Fibroblast of mammary gland (primary cell): Measurements from ENCODE around the gene SP4.

Source experiments
- DNase-seq: peaks from one replicate; pipeline ENCODE4 v3.0.0-alpha.2; 2010; ENCODE audit warnings: low read depth
- H3K4me3 ChIP-seq: 2 replicates; pipeline ENCODE4 v1.5.1; 2011; ENCODE audit warnings: low read depth, mild to moderate bottlenecking, low read length, moderate library complexity; ENCODE audit not compliant: control insufficient read depth
- TF ChIP-seq, protein P1 (sequence below): conservative IDR thresholded peaks from 2 replicates; pipeline ENCODE4 v1.5.1; 2011; ENCODE audit warnings: low read depth, low read length, inconsistent platforms; ENCODE audit not compliant: control insufficient read depth, insufficient read depth

SP4 gene

DNA sequence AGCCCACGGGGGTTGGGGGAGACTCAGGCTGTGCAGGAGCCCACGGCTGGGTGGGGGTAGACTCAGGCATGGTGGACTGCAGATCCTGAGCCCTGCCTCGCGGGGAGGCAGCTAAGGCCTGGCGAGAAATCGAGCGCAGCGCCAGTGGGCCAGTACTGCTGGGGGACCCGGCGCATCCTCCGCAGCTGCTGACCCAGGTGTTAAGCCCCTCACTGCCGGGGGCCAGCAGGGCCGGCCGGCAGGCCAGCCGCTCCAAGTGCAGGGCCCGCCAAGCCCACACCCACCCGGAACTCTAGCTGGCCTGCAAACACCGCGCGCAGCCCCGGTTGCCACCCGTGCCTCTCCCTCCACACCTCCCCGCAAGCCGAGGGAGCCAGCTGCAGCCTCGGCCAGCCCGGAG lies 33.4 kb downstream of the SP4 start:
- no peak for DNase-seq
- TF ChIP-seq, protein P1, sequence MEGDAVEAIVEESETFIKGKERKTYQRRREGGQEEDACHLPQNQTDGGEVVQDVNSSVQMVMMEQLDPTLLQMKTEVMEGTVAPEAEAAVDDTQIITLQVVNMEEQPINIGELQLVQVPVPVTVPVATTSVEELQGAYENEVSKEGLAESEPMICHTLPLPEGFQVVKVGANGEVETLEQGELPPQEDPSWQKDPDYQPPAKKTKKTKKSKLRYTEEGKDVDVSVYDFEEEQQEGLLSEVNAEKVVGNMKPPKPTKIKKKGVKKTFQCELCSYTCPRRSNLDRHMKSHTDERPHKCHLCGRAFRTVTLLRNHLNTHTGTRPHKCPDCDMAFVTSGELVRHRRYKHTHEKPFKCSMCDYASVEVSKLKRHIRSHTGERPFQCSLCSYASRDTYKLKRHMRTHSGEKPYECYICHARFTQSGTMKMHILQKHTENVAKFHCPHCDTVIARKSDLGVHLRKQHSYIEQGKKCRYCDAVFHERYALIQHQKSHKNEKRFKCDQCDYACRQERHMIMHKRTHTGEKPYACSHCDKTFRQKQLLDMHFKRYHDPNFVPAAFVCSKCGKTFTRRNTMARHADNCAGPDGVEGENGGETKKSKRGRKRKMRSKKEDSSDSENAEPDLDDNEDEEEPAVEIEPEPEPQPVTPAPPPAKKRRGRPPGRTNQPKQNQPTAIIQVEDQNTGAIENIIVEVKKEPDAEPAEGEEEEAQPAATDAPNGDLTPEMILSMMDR: no peak
- H3K4me3 ChIP-seq: no peak overlapping the region

DNA sequence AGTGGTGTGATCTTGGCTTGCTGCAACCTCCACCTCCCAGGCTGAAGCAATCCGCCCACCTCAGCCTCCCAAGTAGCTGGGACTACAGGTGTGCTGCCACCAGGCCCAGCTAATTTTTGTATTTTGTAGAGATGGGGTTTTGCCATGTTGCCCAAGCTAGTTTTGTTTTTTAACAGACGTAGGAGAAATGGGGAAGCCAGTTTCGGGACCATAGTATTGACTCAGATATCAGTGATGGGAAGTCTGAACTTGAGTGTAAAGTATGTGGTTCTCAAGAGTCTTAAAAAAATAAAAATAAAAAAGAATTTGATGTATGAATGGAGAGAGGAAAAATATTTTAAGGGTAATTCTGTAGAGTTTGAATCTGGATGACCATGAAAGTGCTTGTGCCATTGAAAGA lies 34.2 kb downstream of the SP4 start:
- no peak overlapping the region for H3K4me3 ChIP-seq
- TF ChIP-seq, protein P1: no peak
- no peak for DNase-seq

DNA sequence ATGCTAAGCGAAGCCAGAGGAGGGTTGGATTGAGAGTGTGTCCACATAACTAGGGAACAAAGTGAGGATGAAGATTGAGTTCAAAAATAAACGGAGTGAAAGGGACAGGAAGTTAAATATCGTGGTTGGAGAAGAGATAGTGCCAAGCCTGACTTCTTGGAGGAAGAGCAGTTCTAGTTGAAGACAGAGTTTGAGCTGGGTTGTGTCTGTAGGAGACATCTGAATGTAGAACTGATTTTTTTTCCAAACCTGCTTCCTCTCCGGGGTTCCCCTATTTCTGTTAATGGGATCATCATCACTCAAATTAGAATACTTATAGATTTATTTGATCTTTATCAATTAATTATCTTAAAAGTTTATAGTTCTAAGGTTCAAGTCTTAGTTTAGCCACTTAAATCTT lies 35.6 kb downstream of the SP4 start:
- TF ChIP-seq, protein P1: no peak
- no peak overlapping the region for H3K4me3 ChIP-seq
- DNase-seq: no peak

DNA sequence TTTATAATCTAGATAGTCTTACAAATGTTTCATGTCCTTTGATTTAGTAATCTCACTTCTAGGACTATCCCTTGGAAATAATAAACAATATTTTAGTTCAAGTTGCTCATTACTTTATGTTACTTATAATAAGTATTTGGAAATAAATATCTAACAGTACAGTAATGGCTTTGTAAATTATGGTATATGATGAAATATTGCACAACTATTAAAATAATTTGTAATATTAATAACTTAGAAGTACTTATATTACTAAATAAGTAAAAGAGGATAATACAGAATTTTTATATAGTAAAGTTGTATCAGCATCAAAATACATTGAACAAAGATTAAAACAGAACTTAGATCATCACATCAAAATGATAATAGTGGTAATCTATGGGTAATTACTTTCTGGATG lies 41.1 kb downstream of the SP4 start:
- no peak for DNase-seq
- TF ChIP-seq, protein P1: no peak
- H3K4me3 ChIP-seq: no peak overlapping the region

DNA sequence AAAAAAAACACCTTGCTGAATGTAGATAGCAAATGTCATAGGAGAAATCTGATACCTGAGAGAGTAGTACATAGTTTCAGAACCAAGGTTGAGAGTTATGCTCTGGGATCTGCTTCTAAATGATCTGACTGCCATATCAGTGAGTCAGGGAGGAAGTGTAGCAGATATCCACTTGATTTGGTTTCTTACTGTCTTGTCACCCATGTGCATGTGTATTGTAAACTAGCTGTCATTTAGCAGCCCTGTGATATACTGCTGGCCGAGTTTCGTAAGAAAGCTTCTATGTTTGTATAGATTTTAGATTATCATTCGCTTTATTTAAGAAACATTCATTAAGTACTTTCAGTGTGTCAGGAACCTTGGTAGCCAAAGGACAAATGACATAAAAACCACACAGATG lies 42.0 kb downstream of the SP4 start:
- no peak for DNase-seq
- H3K4me3 ChIP-seq: no peak overlapping the region
- TF ChIP-seq, protein P1: no peak

DNA sequence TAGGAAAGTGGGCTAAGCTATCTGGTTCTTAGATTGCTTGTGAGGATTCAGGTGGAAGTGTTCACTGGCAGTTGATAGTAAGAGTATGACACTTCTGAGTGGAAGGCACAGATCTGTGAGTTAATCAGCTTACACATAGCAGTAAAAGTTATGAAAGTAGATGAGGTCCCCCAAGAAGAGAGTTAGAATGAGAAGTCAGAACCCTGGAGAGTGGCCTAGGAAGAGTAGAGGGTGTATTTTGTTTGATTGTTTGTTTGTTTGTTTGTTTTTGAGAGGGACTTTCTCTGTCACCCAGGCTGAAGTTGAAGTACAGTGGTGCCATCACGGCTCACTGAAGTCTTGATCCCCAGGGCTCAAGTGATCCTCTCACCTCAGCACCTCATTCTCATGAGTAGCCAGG lies 44.1 kb downstream of the SP4 start:
- no peak for DNase-seq
- no peak overlapping the region for H3K4me3 ChIP-seq
- TF ChIP-seq, protein P1: no peak

DNA sequence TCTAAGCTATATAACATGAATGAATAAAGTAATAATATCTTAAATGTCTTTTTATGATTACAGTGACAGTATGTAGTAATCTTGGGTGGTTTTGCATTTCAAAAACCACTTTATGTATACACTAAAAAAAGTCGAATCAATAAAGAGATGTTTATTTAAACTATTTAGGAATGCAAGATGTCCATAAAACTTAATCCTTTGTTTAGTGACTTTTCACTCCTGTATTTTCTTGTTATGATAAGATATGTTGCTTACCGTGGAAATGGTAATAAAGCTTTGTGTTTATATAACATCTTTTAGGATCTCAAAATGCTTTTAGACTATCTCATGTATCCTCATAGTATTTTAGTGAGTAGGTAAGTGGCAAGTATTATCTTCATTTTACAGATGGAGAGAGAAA lies 48.5 kb downstream of the SP4 start:
- no peak for DNase-seq
- H3K4me3 ChIP-seq: no peak overlapping the region
- TF ChIP-seq, protein P1: no peak
